Activated CD4-positive, alpha-beta memory T cell treated with anti-CD3 and anti-CD28 coated beads for 36 hours (primary cell): ENCODE results near the gene ECHDC3. TPM values are rescaled to one million over a fixed set of nuclear protein-coding genes. Genes with fewer than 3 reads are reported as not detected.
"Not testable (repeated sequence)": the region's sequence is repeated elsewhere in the genome, so short reads cannot be mapped to it uniquely, and the experiment has no call there.

ENCODE experiments used
- CTCF ChIA-PET: fragments of 350-600 bp; sonication (Branson Sonifier 250); formaldehyde crosslinking; loops from one replicate; lab custom pipeline; 2021; ENCODE audit warnings: antibody characterized with exemption, inconsistent platforms; lab: Charles Lee
- POLR2A ChIA-PET: fragments of 350-600 bp; sonication (Branson Sonifier 250); formaldehyde crosslinking; loops from one replicate; lab custom pipeline; 2021; ENCODE audit warnings: antibody characterized with exemption; lab: Charles Lee
- DNase-seq: peaks from one replicate; pipeline ENCODE4 v3.0.0-alpha.2; 2020
- H3K27ac Mint-ChIP-seq: one replicate; pipeline ENCODE4 v1.8.0; 2021; ENCODE audit warnings: mixed read lengths
- H3K27me3 Mint-ChIP-seq: one replicate; pipeline ENCODE4 v1.8.0; 2021; ENCODE audit warnings: mixed read lengths
- H3K36me3 Mint-ChIP-seq: one replicate; pipeline ENCODE4 v1.8.0; 2021; ENCODE audit warnings: mixed read lengths
- H3K4me1 Mint-ChIP-seq: one replicate; pipeline ENCODE4 v1.8.0; 2021; ENCODE audit warnings: low read depth, mixed read lengths
- H3K4me3 Mint-ChIP-seq: one replicate; pipeline ENCODE4 v1.8.0; 2021; ENCODE audit warnings: mild to moderate bottlenecking, mixed read lengths
- H3K9me3 Mint-ChIP-seq: one replicate; pipeline ENCODE4 v1.8.0; 2021; ENCODE audit warnings: mixed read lengths
- intact Hi-C: fragments of 100-400 bp; cut with micrococcal nuclease; formaldehyde crosslinking; loops from one replicate; pipeline ENCODE4 v1.15.1; 2023
- total RNA-seq, 2 experiments: library from RNA; stranded (reverse); gene quantifications; one replicate each; pipeline ENCODE4 v1.2.3, GENCODE V29; 2021

ECHDC3 gene
- total RNA-seq, 2 experiments from 2014 or later, result 0.76 to 1.4 TPM

- Mint-ChIP-seq H3K4me1 (peaks cover 9% of the 10 kb centered on the region), H3K27ac (no peak overlapping the region)
- CTCF ChIA-PET, result interaction anchor here (0.7 kb wide), 1 partner anchor 9 kb away, joined by 3 read pairs; no protein-coding TSS in a partner anchor
These were observed 35.2 kb upstream of the ECHDC3 start for GRCh38 chr10:11706895-11707567.

DNA sequence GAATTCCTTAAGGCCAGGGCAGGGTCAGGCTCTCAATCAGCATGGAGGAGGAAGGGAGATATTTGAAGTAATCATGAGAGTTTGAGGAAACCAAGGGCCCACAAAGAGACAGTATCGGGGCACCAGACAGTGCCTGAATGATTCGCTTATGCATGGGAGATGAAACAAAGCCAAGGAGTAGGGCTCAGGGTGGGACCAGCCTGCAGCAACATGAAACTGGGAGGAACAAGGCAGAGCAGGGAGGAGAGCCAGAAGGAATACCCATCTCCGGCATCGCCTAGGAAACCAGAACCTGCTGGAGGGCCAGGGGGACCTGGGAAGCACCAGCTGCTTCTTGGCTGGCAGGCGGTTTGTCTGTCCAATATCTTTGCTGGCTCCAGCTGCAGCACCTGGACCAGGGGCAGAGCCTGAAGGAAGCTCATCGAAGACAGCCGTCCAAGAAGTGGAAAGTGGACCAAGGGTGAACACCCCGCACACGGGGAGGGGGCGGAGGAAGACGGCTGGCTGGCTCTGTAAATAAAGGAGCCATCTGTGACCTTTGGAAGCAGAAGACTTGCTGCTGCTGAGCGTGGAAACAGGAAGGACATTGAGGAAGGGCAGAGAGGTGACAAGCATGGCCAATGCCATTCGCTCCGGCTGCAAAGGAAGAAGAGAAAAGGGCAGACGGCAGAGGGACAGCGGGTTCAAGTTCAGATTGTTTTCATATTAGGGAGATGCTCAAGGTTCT, 34.4 kb upstream of the ECHDC3 start:
- ChIA-PET POLR2A (no interaction called here), CTCF (interaction anchor here (0.7 kb wide), 1 partner anchor 9 kb away, joined by 3 read pairs; no protein-coding TSS in a partner anchor)
- DNase-seq, result no peak
- intact Hi-C loops, result no loop called here
- Mint-ChIP-seq H3K9me3 (no peaks in the 10 kb centered on the region), H3K36me3 (peaks cover 2% of the 10 kb centered on the region), H3K4me1 (peaks cover 11% of the 10 kb centered on the region), H3K27ac (no peak overlapping the region), H3K27me3 (peaks cover 34% of the 10 kb centered on the region), H3K4me3 (no peak overlapping the region)

More at GRCh38 chr10:11706895-11707567, 35.2 kb upstream of the ECHDC3 start:
- peaks cover 26% of the 10 kb centered on the region for H3K27me3 Mint-ChIP-seq
- DNase-seq, result no peak
- POLR2A ChIA-PET, result no interaction called here
- no peak overlapping the region for H3K4me3 Mint-ChIP-seq
- H3K9me3 Mint-ChIP-seq, result no peaks in the 10 kb centered on the region
- peaks cover 2% of the 10 kb centered on the region for H3K36me3 Mint-ChIP-seq
- intact Hi-C loops, result no loop called here

DNA sequence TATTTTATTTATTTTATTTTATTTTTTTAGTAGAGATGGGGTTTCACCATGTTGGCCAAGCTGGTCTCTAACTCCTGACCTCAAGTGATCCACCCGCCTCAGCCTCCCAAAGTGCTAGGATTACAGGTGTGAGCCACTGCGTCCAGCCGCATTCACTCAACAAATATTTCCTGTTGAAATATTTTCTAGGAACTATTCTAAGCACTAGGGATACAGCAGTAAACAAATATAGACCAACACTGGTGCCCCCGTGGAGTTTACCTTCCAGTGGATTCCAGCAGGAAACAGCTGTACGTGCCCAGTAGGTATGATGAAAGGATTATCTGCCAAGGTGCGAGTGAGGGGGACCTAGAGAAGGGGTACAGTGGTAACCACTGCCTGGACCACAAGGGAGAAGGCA, 33.4 kb upstream of the ECHDC3 start:
- H3K4me1 Mint-ChIP-seq, result peaks cover 12% of the 10 kb centered on the region
- POLR2A ChIA-PET, result interaction anchor here (0.6 kb wide), 1 partner anchor 30 kb away, joined by 3 read pairs; no protein-coding TSS in a partner anchor

GRCh38 chr10:11712744-11713143, 29.4 kb upstream of the ECHDC3 start:
- H3K4me1 Mint-ChIP-seq, result peaks cover 12% of the 10 kb centered on the region
- H3K4me3 Mint-ChIP-seq, result no peak overlapping the region
- no peak for DNase-seq
- ChIA-PET CTCF (no interaction called here), POLR2A (no interaction called here)
- no peaks in the 10 kb centered on the region for H3K36me3 Mint-ChIP-seq
- no peak overlapping the region for H3K27ac Mint-ChIP-seq
- intact Hi-C loops, result loop anchor here (10.0 kb wide), 1 partner anchor 98 kb away; the partner anchor contains the start of gene USP6NL
- H3K27me3 Mint-ChIP-seq, result peaks cover 48% of the 10 kb centered on the region
- peaks cover 5% of the 10 kb centered on the region for H3K9me3 Mint-ChIP-seq

More for the DNA sequence above, 33.4 kb upstream of the ECHDC3 start:
- H3K9me3 Mint-ChIP-seq, H3K4me3 Mint-ChIP-seq, H3K27ac Mint-ChIP-seq, H3K36me3 Mint-ChIP-seq, intact Hi-C loops, DNase-seq: not testable (repeated sequence)
- CTCF ChIA-PET, result interaction anchor here (0.6 to 2.2 kb wide), 7 partner anchors 10 to 818 kb away, joined by 3 to 6 read pairs (median 5); no protein-coding TSS in a partner anchor
- peaks cover 43% of the 10 kb centered on the region for H3K27me3 Mint-ChIP-seq

GRCh38 chr10:11713186-11713743, 28.9 kb upstream of the ECHDC3 start:
- CTCF ChIA-PET, result no interaction called here
- Mint-ChIP-seq H3K4me3 (no peak overlapping the region), H3K9me3 (peaks cover 5% of the 10 kb centered on the region), H3K4me1 (peaks cover 15% of the 10 kb centered on the region), H3K36me3 (no peaks in the 10 kb centered on the region), H3K27me3 (peaks cover 46% of the 10 kb centered on the region), H3K27ac (no peak overlapping the region)
- intact Hi-C loops, result loop anchor here (10.0 kb wide), 1 partner anchor 98 kb away; the partner anchor contains the start of gene USP6NL
- POLR2A ChIA-PET, result no interaction called here
- DNase-seq, result no peak

DNA sequence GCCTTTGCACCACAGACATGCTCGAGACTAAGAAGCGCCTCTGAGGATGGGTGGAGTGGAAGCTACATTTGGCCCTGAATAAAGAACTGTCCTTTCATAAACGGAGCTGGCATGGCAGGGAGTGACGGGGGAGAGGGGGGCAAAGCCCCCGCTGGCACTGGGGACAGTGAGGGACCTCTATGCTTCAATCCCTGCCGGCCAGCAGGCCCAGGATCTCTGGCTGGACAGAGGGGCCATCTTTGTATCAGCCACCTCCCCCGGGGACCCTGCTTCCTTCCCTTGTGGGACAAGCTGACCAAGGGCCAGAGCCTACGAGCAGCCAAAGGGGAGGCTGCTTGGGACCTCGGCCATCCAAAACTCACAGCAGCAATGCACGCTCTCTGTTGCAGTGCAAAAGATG, 28.2 kb upstream of the ECHDC3 start:
- CTCF ChIA-PET, result interaction anchor here (1.4 kb wide), 1 partner anchor 44 kb away, joined by 4 read pairs; no protein-coding TSS in a partner anchor
- peaks cover 47% of the 10 kb centered on the region for H3K27me3 Mint-ChIP-seq

DNA sequence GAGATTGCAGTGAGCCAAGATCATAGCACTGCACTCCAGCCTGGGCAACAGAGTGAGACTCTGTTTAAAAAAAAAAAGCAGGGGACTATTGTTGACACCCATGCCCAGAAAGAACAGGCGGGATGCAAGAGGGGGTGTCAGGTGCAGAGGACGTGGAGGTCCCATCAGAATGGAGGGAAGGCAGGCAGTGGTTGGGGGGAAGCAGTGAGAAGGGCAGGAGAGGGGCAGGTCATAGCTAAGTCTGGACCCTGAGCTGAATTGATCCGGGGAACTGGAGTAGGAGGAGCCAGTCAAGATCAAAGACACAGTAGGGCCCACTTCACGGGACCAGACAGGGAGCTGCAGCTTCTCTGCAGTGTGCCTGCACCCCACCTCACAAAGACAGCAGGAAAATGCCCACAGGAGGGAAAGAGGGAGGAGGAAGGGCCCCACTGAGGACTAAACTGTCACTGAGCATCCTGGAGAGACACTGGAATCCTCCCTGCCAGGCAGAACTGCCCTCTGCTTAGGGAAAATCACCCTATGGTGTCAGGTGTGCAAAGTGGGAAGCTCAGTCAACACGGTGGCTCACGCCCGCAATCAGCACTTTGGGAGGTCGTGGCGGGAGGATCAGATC, 27.3 kb upstream of the ECHDC3 start:
- POLR2A ChIA-PET, result no interaction called here

More for the DNA sequence above, 28.2 kb upstream of the ECHDC3 start:
- intact Hi-C loops, result loop anchor here (10.0 kb wide), 1 partner anchor 99 kb away; the partner anchor contains the start of gene USP6NL
- H3K36me3 Mint-ChIP-seq, result no peaks in the 10 kb centered on the region
- H3K4me1 Mint-ChIP-seq, result peaks cover 16% of the 10 kb centered on the region
- H3K9me3 Mint-ChIP-seq, result peaks cover 5% of the 10 kb centered on the region
- H3K4me3 Mint-ChIP-seq, result no peak overlapping the region
- H3K27ac Mint-ChIP-seq, result no peak overlapping the region
- POLR2A ChIA-PET, result no interaction called here
- no peak for DNase-seq

GRCh38 chr10:11715815-11716494, 26.2 kb upstream of the ECHDC3 start:
- intact Hi-C loops, result loop anchor here (10.0 kb wide), 1 partner anchor 101 kb away; the partner anchor contains the start of gene USP6NL
- Mint-ChIP-seq H3K27me3 (peaks cover 41% of the 10 kb centered on the region), H3K36me3 (no peaks in the 10 kb centered on the region), H3K9me3 (peaks cover 5% of the 10 kb centered on the region), H3K4me1 (peaks cover 9% of the 10 kb centered on the region), H3K27ac (no peak overlapping the region), H3K4me3 (no peak overlapping the region)
- ChIA-PET CTCF (interaction anchor here (0.6 kb wide), 1 partner anchor 8 kb away, joined by 3 read pairs; no protein-coding TSS in a partner anchor), POLR2A (no interaction called here)
- DNase-seq, result no peak

More for the DNA sequence above, 27.3 kb upstream of the ECHDC3 start:
- Mint-ChIP-seq H3K27ac (no peak overlapping the region), H3K4me3 (no peak overlapping the region), H3K36me3 (no peaks in the 10 kb centered on the region), H3K27me3 (peaks cover 38% of the 10 kb centered on the region), H3K4me1 (peaks cover 16% of the 10 kb centered on the region), H3K9me3 (peaks cover 5% of the 10 kb centered on the region)
- CTCF ChIA-PET, result interaction anchor here (1.4 kb wide), 1 partner anchor 43 kb away, joined by 4 read pairs; no protein-coding TSS in a partner anchor
- intact Hi-C loops, result loop anchor here (10.0 kb wide), 1 partner anchor 100 kb away; the partner anchor contains the start of gene USP6NL
- no peak for DNase-seq

GRCh38 chr10:11716686-11717085, 25.5 kb upstream of the ECHDC3 start:
- Mint-ChIP-seq H3K4me3 (no peak overlapping the region), H3K4me1 (peaks cover 8% of the 10 kb centered on the region), H3K36me3 (no peaks in the 10 kb centered on the region), H3K27ac (no peak overlapping the region), H3K27me3 (peaks cover 41% of the 10 kb centered on the region), H3K9me3 (peaks cover 5% of the 10 kb centered on the region)
- intact Hi-C loops, result loop anchor here (10.0 kb wide), 1 partner anchor 102 kb away; the partner anchor contains the start of gene USP6NL
- DNase-seq, result no peak
- ChIA-PET CTCF (interaction anchor here (0.6 kb wide), 1 partner anchor 9 kb away, joined by 3 read pairs; no protein-coding TSS in a partner anchor), POLR2A (no interaction called here)

GRCh38 chr10:11719496-11720259, 22.5 kb upstream of the ECHDC3 start:
- no peak for DNase-seq
- intact Hi-C loops, result loop anchor here (10.0 kb wide), 1 partner anchor 105 kb away; the partner anchor contains the start of gene USP6NL
- Mint-ChIP-seq H3K9me3 (peaks cover 5% of the 10 kb centered on the region), H3K4me1 (peaks cover 4% of the 10 kb centered on the region), H3K27ac (no peak overlapping the region), H3K4me3 (no peak overlapping the region), H3K27me3 (peaks cover 18% of the 10 kb centered on the region), H3K36me3 (no peaks in the 10 kb centered on the region)
- CTCF ChIA-PET, result no interaction called here
- POLR2A ChIA-PET, result no interaction called here
